Neural progenitor cell (in vitro differentiated cells): ENCODE results near the gene ANKS1B. TPM values are rescaled to one million over a fixed set of nuclear protein-coding genes. Genes with fewer than 3 reads are reported as not detected.

Experiments
- DNase-seq: peaks from one replicate; pipeline ENCODE4 v3.0.0-alpha.2; 2016; ENCODE audit warnings: low spot score
- H2AFZ ChIP-seq: fragments of 200-600 bp; sonication (generic); replicated peaks from 2 replicates; pipeline ENCODE4 v1.6.1; 2016; ENCODE audit warnings: antibody characterized with exemption
- H3F3A ChIP-seq: fragments of 200-600 bp; sonication (generic); 2 replicates; pipeline ENCODE4 v1.6.1; 2016; ENCODE audit warnings: antibody characterized with exemption, low read depth
- H3K27ac ChIP-seq: fragments of 200-600 bp; sonication (generic); 2 replicates; pipeline ENCODE4 v1.5.1; 2016; ENCODE audit warnings: mild to moderate bottlenecking
- H3K27me3 ChIP-seq: fragments of 200-600 bp; sonication (generic); 2 replicates; pipeline ENCODE4 v1.6.1; 2016; ENCODE audit warnings: mild to moderate bottlenecking, moderate library complexity
- H3K36me3 ChIP-seq: fragments of 200-600 bp; sonication (generic); 2 replicates; pipeline ENCODE4 v1.5.1; 2016
- H3K4me1 ChIP-seq: fragments of 200-600 bp; sonication (generic); 2 replicates; pipeline ENCODE4 v1.6.1; 2016; ENCODE audit warnings: mixed run types
- H3K4me2 ChIP-seq: fragments of 200-600 bp; sonication (generic); 2 replicates; pipeline ENCODE4 v1.6.1; 2016
- H3K4me3 ChIP-seq: fragments of 200-600 bp; sonication (generic); 2 replicates; pipeline ENCODE4 v1.5.1; 2016
- H3K79me2 ChIP-seq: fragments of 200-600 bp; sonication (generic); 2 replicates; pipeline ENCODE4 v1.6.1; 2016; ENCODE audit warnings: low read depth
- H3K9ac ChIP-seq: fragments of 200-600 bp; sonication (generic); 2 replicates; pipeline ENCODE4 v1.6.1; 2016
- H3K9me3 ChIP-seq: fragments of 200-600 bp; sonication (generic); 2 replicates; pipeline ENCODE4 v1.5.1; 2016; ENCODE audit warnings: low read depth
- H4K20me1 ChIP-seq: fragments of 200-600 bp; sonication (generic); 2 replicates; pipeline ENCODE4 v1.6.1; 2016; ENCODE audit warnings: low read depth
- H3K27ac Mint-ChIP-seq: 3 replicates; pipeline ENCODE4 v1.8.0; 2021; ENCODE audit warnings: mixed read lengths
- H3K27me3 Mint-ChIP-seq: 2 replicates; pipeline ENCODE4 v1.8.0; 2022; ENCODE audit warnings: low read depth, mild to moderate bottlenecking, inconsistent platforms, moderate library complexity, mixed read lengths; ENCODE audit not compliant: insufficient read depth
- H3K36me3 Mint-ChIP-seq: 3 replicates; pipeline ENCODE4 v1.8.0; 2021; ENCODE audit warnings: mixed read lengths
- H3K4me1 Mint-ChIP-seq: 3 replicates; pipeline ENCODE4 v1.8.0; 2021; ENCODE audit warnings: mixed read lengths
- H3K4me3 Mint-ChIP-seq: 3 replicates; pipeline ENCODE4 v1.8.0; 2021; ENCODE audit warnings: mild to moderate bottlenecking, moderate library complexity, mixed read lengths
- H3K9me3 Mint-ChIP-seq: 3 replicates; pipeline ENCODE4 v1.8.0; 2020; ENCODE audit warnings: mixed read lengths
- EZH2 ChIP-seq: fragments of 200-600 bp; sonication (generic); IDR thresholded peaks from 2 replicates; pipeline ENCODE4 v1.6.1; 2017; ENCODE audit warnings: antibody characterized with exemption, mild to moderate bottlenecking, moderate library complexity
- EZH2phosphoT487 ChIP-seq: fragments of 200-600 bp; sonication (generic); IDR thresholded peaks from 2 replicates; pipeline ENCODE4 v1.6.1; 2017; ENCODE audit warnings: antibody characterized with exemption
- total RNA-seq: library from RNA; depleted of rRNA; stranded (reverse); fragments of >200 nt; gene quantifications from 2 replicates; pipeline ENCODE4 v1.2.3, GENCODE V29; 2015; ENCODE audit warnings: low replicate concordance
- TF ChIP-seq, protein P1 (sequence below): fragments of 200-600 bp; sonication (generic); IDR thresholded peaks from 2 replicates; pipeline ENCODE4 v1.5.1; 2017; ENCODE audit warnings: antibody characterized with exemption, mild to moderate bottlenecking

Gene ANKS1B
- total RNA-seq, 1 donor from 2014 or later = 7.9 TPM

DNA sequence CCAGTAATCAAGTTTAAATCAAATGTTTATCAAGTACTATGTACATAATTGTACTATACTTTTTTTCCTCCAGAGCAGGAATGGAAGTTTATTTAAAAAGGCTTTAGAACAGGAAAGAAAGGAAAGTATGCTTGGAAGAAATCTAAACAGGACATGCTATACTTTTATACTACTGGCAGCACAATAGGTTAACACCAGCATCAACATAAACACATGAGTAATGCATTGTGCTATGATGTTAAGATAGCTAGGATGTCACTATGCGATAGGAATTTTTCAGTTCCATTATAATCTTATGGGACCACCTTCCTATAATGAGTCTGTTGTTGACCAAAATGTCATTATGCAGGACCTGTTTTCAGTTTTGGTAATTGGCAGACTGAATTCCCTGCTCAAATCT lies 41.5 kb upstream of the ANKS1B start:
- no peaks in the 10 kb centered on the region for H3K9me3 ChIP-seq
- no peaks in the 10 kb centered on the region for H3K36me3 ChIP-seq
- no peaks in the 10 kb centered on the region for H3K4me1 Mint-ChIP-seq
- H3F3A ChIP-seq = no peaks in the 10 kb centered on the region
- no peak for TF ChIP-seq EZH2phosphoT487
- TF ChIP-seq EZH2 = no peak
- TF ChIP-seq, protein P1, sequence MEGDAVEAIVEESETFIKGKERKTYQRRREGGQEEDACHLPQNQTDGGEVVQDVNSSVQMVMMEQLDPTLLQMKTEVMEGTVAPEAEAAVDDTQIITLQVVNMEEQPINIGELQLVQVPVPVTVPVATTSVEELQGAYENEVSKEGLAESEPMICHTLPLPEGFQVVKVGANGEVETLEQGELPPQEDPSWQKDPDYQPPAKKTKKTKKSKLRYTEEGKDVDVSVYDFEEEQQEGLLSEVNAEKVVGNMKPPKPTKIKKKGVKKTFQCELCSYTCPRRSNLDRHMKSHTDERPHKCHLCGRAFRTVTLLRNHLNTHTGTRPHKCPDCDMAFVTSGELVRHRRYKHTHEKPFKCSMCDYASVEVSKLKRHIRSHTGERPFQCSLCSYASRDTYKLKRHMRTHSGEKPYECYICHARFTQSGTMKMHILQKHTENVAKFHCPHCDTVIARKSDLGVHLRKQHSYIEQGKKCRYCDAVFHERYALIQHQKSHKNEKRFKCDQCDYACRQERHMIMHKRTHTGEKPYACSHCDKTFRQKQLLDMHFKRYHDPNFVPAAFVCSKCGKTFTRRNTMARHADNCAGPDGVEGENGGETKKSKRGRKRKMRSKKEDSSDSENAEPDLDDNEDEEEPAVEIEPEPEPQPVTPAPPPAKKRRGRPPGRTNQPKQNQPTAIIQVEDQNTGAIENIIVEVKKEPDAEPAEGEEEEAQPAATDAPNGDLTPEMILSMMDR = no peak
- H3K27me3 ChIP-seq = no peaks in the 10 kb centered on the region
- no peak overlapping the region for H3K27ac Mint-ChIP-seq
- DNase-seq = no peak
- H3K4me3 Mint-ChIP-seq = no peak overlapping the region
- no peaks in the 10 kb centered on the region for H3K4me1 ChIP-seq
- no peaks in the 10 kb centered on the region for H3K36me3 Mint-ChIP-seq
- no peaks in the 10 kb centered on the region for H3K27me3 Mint-ChIP-seq
- H3K27ac ChIP-seq = no peak overlapping the region
- no peaks in the 10 kb centered on the region for H3K79me2 ChIP-seq
- H3K9me3 Mint-ChIP-seq = peaks cover 7% of the 10 kb centered on the region
- no peak overlapping the region for H3K9ac ChIP-seq
- H3K4me2 ChIP-seq = no peak overlapping the region
- no peak overlapping the region for H2AFZ ChIP-seq
- H3K4me3 ChIP-seq = no peak overlapping the region
- no peaks in the 10 kb centered on the region for H4K20me1 ChIP-seq

DNA sequence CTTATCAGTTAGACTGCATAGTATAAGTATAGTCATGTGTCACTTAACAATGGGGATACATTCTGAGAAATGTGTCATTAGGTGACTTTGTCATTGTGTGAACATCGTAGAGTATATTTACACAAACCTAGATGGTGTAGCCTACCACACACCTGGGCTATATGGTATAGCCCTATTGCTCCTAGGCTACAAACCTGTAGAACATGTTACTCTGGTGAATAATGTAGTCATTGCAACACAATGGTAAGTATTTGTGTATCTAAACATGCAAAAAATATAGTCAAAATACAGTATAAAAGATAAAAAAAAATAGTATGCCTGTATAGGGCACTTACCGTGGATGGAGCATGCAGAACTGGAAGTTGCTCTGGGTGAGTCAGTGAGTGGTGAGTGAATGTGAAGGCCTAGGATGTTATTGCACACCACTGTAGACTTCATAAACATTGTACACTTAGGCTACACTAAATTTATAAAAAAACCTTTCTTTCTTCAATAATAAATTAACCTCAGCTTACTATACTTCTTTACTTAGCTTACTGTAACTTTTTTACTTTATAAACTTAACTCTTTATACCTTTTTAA lies 40.3 kb upstream of the ANKS1B start:
- Mint-ChIP-seq H3K27me3 (no peaks in the 10 kb centered on the region), H3K4me1 (no peaks in the 10 kb centered on the region), H3K36me3 (no peaks in the 10 kb centered on the region), H3K9me3 (peaks cover 7% of the 10 kb centered on the region), H3K27ac (no peak overlapping the region), H3K4me3 (no peak overlapping the region)
- H4K20me1 ChIP-seq = no peaks in the 10 kb centered on the region
- H3K9ac ChIP-seq = no peak overlapping the region
- no peaks in the 10 kb centered on the region for H3K36me3 ChIP-seq
- DNase-seq = no peak
- H2AFZ ChIP-seq = no peak overlapping the region
- H3K4me3 ChIP-seq = no peak overlapping the region
- no peaks in the 10 kb centered on the region for H3K4me1 ChIP-seq
- no peaks in the 10 kb centered on the region for H3K79me2 ChIP-seq
- H3F3A ChIP-seq = no peaks in the 10 kb centered on the region
- H3K27me3 ChIP-seq = no peaks in the 10 kb centered on the region
- H3K4me2 ChIP-seq = no peak overlapping the region
- no peaks in the 10 kb centered on the region for H3K9me3 ChIP-seq
- H3K27ac ChIP-seq = no peak overlapping the region
- TF ChIP-seq EZH2phosphoT487 (no peak), EZH2 (no peak)
- TF ChIP-seq, protein P1 = no peak

DNA sequence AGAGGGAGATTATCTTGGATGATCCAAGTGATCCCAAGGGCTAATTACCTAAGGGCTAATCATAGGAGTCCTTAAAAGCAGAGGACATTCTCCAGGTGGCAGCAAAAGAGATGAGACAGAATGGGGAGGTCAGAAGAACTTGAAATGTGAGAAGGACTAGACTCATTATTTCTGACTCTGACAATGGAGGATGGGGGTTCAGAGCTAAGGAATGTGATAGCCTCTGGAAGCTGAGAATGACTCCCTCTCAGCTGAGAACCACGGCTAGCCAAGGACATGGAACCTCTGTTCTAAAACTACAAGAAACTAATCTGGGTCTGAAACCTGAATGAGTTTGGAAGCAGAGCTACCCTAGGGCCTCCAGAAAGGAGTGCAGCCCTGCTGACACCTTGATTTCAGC lies 35.6 kb upstream of the ANKS1B start:
- Mint-ChIP-seq H3K27me3 (peaks cover 3% of the 10 kb centered on the region), H3K36me3 (no peaks in the 10 kb centered on the region), H3K4me3 (no peak overlapping the region), H3K9me3 (peaks cover 13% of the 10 kb centered on the region), H3K27ac (no peak overlapping the region), H3K4me1 (no peaks in the 10 kb centered on the region)
- no peak for DNase-seq
- Histone ChIP-seq H3K79me2 (no peaks in the 10 kb centered on the region), H3K36me3 (no peaks in the 10 kb centered on the region), H2AFZ (no peak overlapping the region), H3K4me3 (no peak overlapping the region), H3K4me1 (no peaks in the 10 kb centered on the region), H3K27ac (no peak overlapping the region), H4K20me1 (no peaks in the 10 kb centered on the region), H3K4me2 (no peak overlapping the region), H3K9ac (no peak overlapping the region), H3K27me3 (no peaks in the 10 kb centered on the region), H3K9me3 (no peaks in the 10 kb centered on the region), H3F3A (no peaks in the 10 kb centered on the region)
- TF ChIP-seq, protein P1 = no peak
- TF ChIP-seq EZH2 = no peak
- TF ChIP-seq EZH2phosphoT487 = no peak
